PFSK-1 (cell line): ENCODE measurements around the gene GRAMD1A.

Experiments
- FOXP2 ChIP-seq: optimal IDR thresholded peaks from 2 replicates; pipeline ENCODE3; 2011; ENCODE audit warnings: borderline replicate concordance, control low read depth, inconsistent platforms; ENCODE audit not compliant: insufficient read depth; ENCODE audit errors: extremely low read length, extremely low read depth
- POLR2AphosphoS5 ChIP-seq: IDR thresholded peaks from 2 replicates; pipeline ENCODE4 v1.6.1; 2012; ENCODE audit warnings: low read depth, mild to moderate bottlenecking, control low read depth, low read length, moderate library complexity
- SIN3A ChIP-seq: IDR thresholded peaks from 2 replicates; pipeline ENCODE4 v1.6.1; 2012; ENCODE audit warnings: mild to moderate bottlenecking, low read length, moderate library complexity, borderline replicate concordance; ENCODE audit not compliant: insufficient read depth
- TAF1 ChIP-seq: IDR thresholded peaks from 2 replicates; pipeline ENCODE4 v1.6.1; 2012; ENCODE audit warnings: low read length, control low read depth, borderline replicate concordance; ENCODE audit not compliant: insufficient read depth
- TF ChIP-seq, protein P1 (sequence below), 2 experiments: IDR thresholded peaks; 2 replicates each; pipeline versions ENCODE4 v1.6.1 to v1.8.0; 2011 to 2012; ENCODE audit warnings: low read depth in 2 of 2, low read length in 2 of 2, control low read depth in 1 of 2, inconsistent platforms in 1 of 2, mild to moderate bottlenecking in 1 of 2, moderate library complexity in 1 of 2; ENCODE audit not compliant: insufficient read depth in 1 of 2

Gene GRAMD1A

DNA sequence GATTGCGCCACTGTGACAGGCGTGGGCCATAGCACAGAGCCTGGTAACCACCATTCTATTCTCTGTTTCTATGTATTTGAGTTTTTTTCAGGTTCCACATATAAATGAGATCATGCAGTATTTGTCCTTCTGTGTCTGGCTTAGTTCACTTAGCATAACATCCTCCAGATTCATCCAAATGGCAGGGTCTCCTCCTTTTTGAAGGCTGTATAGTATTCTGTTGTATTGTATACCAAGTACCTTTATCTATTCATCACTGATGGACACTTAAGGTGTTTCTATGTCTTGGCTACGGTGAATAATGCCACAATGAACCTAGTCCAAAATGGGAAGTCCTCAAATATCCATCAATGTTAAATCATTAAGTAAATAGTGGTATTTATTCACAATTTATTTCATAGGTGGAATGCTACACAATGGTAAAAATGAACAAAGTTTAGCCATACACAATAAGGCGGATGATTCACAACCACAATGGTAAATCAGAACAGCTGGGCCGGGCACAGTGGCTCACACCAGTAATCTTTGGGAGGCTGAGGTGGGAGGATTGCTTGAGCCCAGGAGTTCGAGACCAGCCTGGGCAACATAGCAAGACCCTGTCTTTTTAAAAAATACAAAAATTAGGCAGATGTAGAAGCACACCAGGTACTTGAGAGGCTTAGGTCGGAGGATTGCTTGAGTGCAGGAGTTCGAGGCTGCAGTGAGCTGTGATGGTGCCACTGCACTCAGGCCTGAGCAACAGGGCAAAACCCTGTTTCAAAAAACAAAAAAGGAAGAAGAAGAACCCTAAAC, 8.4 kb upstream of the GRAMD1A start:
- TF ChIP-seq, protein P1, sequence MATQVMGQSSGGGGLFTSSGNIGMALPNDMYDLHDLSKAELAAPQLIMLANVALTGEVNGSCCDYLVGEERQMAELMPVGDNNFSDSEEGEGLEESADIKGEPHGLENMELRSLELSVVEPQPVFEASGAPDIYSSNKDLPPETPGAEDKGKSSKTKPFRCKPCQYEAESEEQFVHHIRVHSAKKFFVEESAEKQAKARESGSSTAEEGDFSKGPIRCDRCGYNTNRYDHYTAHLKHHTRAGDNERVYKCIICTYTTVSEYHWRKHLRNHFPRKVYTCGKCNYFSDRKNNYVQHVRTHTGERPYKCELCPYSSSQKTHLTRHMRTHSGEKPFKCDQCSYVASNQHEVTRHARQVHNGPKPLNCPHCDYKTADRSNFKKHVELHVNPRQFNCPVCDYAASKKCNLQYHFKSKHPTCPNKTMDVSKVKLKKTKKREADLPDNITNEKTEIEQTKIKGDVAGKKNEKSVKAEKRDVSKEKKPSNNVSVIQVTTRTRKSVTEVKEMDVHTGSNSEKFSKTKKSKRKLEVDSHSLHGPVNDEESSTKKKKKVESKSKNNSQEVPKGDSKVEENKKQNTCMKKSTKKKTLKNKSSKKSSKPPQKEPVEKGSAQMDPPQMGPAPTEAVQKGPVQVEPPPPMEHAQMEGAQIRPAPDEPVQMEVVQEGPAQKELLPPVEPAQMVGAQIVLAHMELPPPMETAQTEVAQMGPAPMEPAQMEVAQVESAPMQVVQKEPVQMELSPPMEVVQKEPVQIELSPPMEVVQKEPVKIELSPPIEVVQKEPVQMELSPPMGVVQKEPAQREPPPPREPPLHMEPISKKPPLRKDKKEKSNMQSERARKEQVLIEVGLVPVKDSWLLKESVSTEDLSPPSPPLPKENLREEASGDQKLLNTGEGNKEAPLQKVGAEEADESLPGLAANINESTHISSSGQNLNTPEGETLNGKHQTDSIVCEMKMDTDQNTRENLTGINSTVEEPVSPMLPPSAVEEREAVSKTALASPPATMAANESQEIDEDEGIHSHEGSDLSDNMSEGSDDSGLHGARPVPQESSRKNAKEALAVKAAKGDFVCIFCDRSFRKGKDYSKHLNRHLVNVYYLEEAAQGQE (IDR thresholded peaks at IDR 0.05; ENCODE audit: insufficient read depth in 1 of 2, low read depth in 2 of 2, low read length in 2 of 2): no peak
- no peak for TF ChIP-seq SIN3A
- no peak for TF ChIP-seq FOXP2
- TF ChIP-seq POLR2AphosphoS5: no peak
- TF ChIP-seq TAF1: no peak

DNA sequence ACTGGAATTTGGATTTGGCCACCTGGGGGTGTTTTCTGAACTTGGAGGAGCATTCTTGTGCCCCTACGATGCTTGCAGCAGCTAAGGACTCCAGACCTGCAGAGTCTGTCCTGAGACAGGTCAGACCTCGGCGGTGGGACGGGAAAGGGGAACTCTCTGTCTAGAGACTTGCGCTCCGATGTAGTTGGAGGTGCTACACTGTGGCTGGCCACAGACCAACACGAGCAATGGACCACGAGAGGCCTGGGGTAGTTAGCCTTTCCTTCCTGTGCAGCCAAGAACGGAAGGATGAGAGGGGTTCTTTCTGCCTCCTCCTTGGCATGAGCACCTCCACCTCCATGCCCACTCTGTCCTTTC, 5.9 kb upstream of the GRAMD1A start:
- TF ChIP-seq FOXP2 (no peak), POLR2AphosphoS5 (no peak), TAF1 (no peak), SIN3A (no peak)
- TF ChIP-seq, protein P1 (IDR thresholded peaks at IDR 0.05; ENCODE audit: insufficient read depth in 1 of 2, low read depth in 2 of 2, low read length in 2 of 2): no peak

DNA sequence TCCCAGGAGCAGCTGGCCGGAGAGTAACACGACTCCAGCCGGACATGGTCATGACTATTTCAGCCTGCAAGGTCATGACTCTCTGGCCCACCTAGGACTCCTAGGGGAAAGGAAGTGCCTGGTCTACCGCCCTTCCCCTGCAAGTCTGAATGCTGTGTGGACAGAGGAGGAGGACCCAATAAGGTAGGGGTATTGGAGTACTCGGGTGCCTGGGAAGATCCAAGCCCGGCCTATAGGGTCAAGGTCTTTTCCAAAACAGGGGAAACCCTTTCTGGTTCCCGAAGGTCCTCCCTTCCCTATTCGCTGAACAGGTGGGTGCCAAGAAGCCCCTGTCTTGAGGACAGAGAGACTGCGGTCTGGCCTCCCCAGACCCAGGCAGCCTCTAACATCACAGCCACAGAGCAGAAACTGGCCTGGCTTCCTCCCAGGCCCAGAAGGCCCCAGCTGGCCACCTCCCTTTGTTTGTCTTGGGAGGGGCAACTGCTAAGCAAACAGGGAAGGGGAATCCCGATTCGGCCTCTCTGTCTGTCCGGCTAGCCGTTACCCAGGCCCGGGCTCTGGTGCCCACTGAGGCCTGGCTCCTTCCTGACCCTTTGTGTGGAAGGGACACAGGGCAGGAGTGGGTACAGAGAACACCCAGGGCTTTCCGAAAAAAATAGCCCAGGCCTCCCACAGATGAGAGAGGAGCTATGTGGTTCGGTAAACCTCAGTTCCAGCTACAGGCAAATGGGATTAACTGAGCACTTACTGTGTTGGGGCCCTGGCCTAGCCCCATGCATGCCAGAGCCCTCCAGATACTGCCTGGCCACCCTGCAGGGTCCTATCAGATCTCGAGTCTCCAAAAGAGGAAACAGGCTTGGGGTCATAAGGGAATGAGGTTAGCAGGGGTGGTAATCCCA, 5.2 kb upstream of the GRAMD1A start:
- TF ChIP-seq SIN3A (no peak), TAF1 (no peak)
- TF ChIP-seq, protein P1 (IDR thresholded peaks at IDR 0.05; ENCODE audit: insufficient read depth in 1 of 2, low read depth in 2 of 2, low read length in 2 of 2): no peak

DNA sequence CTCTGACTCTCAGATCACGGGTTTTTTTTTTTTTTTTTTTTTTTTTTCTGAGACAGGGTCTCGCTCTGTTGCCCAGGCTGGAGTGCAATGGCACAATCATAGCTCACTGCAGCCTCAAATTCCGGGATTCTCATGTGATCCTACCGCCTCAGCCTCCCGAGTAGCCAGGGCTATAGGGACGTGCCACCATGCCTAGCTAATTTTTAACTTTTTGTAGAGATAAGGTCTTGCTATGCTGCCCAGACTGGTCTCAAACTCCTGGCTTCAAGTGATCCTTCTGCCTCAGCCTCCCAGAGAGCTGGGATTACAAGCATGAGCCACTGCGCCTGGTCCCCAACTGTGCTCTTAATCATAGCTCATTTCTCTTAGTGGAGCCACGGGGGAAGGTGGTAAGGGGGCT, 4.6 kb upstream of the GRAMD1A start:
- TF ChIP-seq TAF1 (no peak), SIN3A (no peak), POLR2AphosphoS5 (no peak), FOXP2 (no peak)
- TF ChIP-seq, protein P1 (IDR thresholded peaks at IDR 0.05; ENCODE audit: insufficient read depth in 1 of 2, low read depth in 2 of 2, low read length in 2 of 2): no peak
